GM10847 (cell line): ENCODE data around the gene TBC1D22A.

Source experiments
- POLR2A ChIP-seq: IDR thresholded peaks from 2 replicates; pipeline ENCODE4 v1.6.1; 2011; ENCODE audit not compliant: insufficient read length; ENCODE audit errors: extremely low read depth

Gene TBC1D22A

GRCh38 chr22:46914916-46915894 is 152.8 kb downstream of the TBC1D22A start:
- TF ChIP-seq POLR2A, result no peak

- TF ChIP-seq POLR2A, result no peak
Measured at GRCh38 chr22:46915950-46916730, 153.7 kb downstream of the TBC1D22A start.

GRCh38 chr22:46916886-46917770 is 154.7 kb downstream of the TBC1D22A start:
- TF ChIP-seq POLR2A, result no peak

- TF ChIP-seq POLR2A, result no peak
Measured at GRCh38 chr22:46917771-46918101, 155.3 kb downstream of the TBC1D22A start.

GRCh38 chr22:46918197-46918596 is 155.7 kb downstream of the TBC1D22A start:
- TF ChIP-seq POLR2A, result no peak

GRCh38 chr22:46922037-46922436 is 159.6 kb downstream of the TBC1D22A start:
- TF ChIP-seq POLR2A, result no peak

- TF ChIP-seq POLR2A, result no peak
Measured at GRCh38 chr22:46923394-46923793, 160.9 kb downstream of the TBC1D22A start.

- TF ChIP-seq POLR2A, result no peak
Measured at GRCh38 chr22:46925818-46926217, 163.4 kb downstream of the TBC1D22A start.

GRCh38 chr22:46929046-46929709 is 166.7 kb downstream of the TBC1D22A start:
- TF ChIP-seq POLR2A, result no peak

- TF ChIP-seq POLR2A, result no peak
Measured at GRCh38 chr22:46929710-46930204, 167.3 kb downstream of the TBC1D22A start.

GRCh38 chr22:46931414-46931813 is 169.0 kb downstream of the TBC1D22A start:
- no peak for TF ChIP-seq POLR2A

- no peak for TF ChIP-seq POLR2A
Measured at GRCh38 chr22:46931881-46932280, 169.4 kb downstream of the TBC1D22A start.

- TF ChIP-seq POLR2A, result no peak
Measured at GRCh38 chr22:46933040-46933930, 170.8 kb downstream of the TBC1D22A start.
